Adrenal gland (tissue), 5 donors: ENCODE results near the gene TMPRSS4.

Source experiments
- POLR2A ChIP-seq, 2 donors: fragments of 450-650 bp; IDR thresholded peaks; one replicate each; pipeline ENCODE4 v1.6.1; 2017; ENCODE audit warnings: antibody characterized with exemption in 2 of 2, mild to moderate bottlenecking in 2 of 2, moderate library complexity in 1 of 2
- TF ChIP-seq, protein P1 (sequence below), 6 experiments: fragments of 450-650 bp in 4 of 6; fragments of 200-600 bp in 2 of 6; sonication (generic) in 1 of 6; IDR thresholded peaks; 1 replicate in 5 of 6; 2 replicates in 1 of 6; pipeline versions ENCODE4 v1.5.1 to v1.8.0; 2016 to 2021; ENCODE audit warnings: antibody characterized with exemption in 6 of 6, mild to moderate bottlenecking in 2 of 6, moderate library complexity in 1 of 6
- donor health status: DM: no; HTN: no; CAD: no.

DNA sequence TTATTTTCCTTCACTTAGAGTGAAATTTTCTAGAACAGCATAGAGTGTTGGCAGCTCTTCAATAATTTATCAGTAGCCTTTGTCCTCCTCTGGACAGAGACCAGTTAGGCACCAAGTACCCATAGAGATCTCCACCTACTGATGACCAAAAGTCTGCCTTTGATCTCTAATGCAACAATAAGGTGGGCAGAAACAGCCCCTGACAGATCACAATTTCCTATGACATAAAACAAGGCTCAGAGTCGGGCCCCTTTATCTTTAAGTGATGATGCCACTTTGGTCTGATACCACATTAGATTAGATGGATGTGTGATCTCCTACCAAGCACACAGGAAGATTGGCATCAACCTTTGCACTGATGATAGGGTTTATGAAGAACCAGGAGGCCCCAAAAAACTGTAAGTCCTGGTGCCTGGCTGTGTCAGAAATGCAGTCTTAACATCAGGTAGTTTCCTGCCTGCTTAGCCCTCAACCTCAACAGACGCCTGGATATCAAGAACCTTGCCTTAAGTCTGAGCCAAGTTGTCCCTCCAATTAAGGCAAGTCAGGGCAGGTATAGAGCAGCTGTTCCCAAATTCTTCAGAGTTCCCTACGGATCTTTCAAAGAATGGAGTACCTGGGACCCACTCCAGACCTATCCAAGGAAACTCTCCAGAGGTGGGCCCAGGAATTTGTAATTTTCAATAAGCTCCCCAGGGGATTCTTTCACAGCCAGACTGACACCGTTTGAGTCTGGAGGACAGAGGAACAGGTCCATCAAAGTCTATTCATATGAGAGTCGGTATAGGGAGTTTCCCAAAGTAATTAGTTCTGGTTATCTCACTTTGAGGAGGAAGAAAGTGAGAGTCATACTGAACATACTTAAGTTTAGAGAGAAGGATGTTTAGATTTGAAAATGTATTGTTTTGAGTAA lies 30.6 kb upstream of the TMPRSS4 start:
- TF ChIP-seq, protein P1, sequence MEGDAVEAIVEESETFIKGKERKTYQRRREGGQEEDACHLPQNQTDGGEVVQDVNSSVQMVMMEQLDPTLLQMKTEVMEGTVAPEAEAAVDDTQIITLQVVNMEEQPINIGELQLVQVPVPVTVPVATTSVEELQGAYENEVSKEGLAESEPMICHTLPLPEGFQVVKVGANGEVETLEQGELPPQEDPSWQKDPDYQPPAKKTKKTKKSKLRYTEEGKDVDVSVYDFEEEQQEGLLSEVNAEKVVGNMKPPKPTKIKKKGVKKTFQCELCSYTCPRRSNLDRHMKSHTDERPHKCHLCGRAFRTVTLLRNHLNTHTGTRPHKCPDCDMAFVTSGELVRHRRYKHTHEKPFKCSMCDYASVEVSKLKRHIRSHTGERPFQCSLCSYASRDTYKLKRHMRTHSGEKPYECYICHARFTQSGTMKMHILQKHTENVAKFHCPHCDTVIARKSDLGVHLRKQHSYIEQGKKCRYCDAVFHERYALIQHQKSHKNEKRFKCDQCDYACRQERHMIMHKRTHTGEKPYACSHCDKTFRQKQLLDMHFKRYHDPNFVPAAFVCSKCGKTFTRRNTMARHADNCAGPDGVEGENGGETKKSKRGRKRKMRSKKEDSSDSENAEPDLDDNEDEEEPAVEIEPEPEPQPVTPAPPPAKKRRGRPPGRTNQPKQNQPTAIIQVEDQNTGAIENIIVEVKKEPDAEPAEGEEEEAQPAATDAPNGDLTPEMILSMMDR (IDR thresholded peaks at IDR 0.05): no peak
- no peak for TF ChIP-seq POLR2A (IDR thresholded peaks at IDR 0.05)
